Neutrophil (primary cell): ENCODE results near the gene AMPD3.
A peak's percentile ranks its signal among the peaks of the same experiment; 100 is the strongest.

Experiments used
- H3K27ac ChIP-seq: fragments of 200-600 bp; sonication (generic); 2 replicates; pipeline ENCODE4 v1.5.1; 2016; ENCODE audit warnings: mild to moderate bottlenecking, moderate library complexity
- H3K27me3 ChIP-seq: fragments of 200-600 bp; sonication (generic); 2 replicates; pipeline ENCODE4 v1.6.0; 2016; ENCODE audit warnings: mild to moderate bottlenecking
- H3K36me3 ChIP-seq: fragments of 200-600 bp; sonication (generic); 2 replicates; pipeline ENCODE4 v1.5.1; 2017
- H3K4me1 ChIP-seq, 2 experiments: fragments of 200-600 bp in 1 of 2; sonication (generic) in 1 of 2; 1 replicate in 1 of 2; 2 replicates in 1 of 2; pipeline versions ENCODE4 v1.5.1 to v1.6.1; 2013 to 2016; ENCODE audit warnings: low read depth in 1 of 2, low read length in 1 of 2, mild to moderate bottlenecking in 1 of 2, moderate library complexity in 1 of 2; ENCODE audit not compliant: control insufficient read depth in 1 of 2, insufficient read depth in 1 of 2
- H3K4me3 ChIP-seq, 2 experiments: fragments of 200-600 bp in 1 of 2; sonication (generic) in 1 of 2; 1 replicate in 1 of 2; 2 replicates in 1 of 2; pipeline ENCODE4 v1.5.1; 2013 to 2016; ENCODE audit warnings: low read depth in 1 of 2, low read length in 1 of 2, mild to moderate bottlenecking in 1 of 2, moderate library complexity in 1 of 2
- H3K9me3 ChIP-seq: fragments of 200-600 bp; sonication (generic); 2 replicates; pipeline ENCODE4 v1.5.1; 2016
- TF ChIP-seq, protein P1 (sequence below): fragments of 200-600 bp; sonication (generic); IDR thresholded peaks from 2 replicates; pipeline ENCODE4 v1.5.1; 2016; ENCODE audit warnings: antibody characterized with exemption

The AMPD3 gene

GRCh38 chr11:10438458-10438857, 16.6 kb upstream of the AMPD3 start:
- H3K36me3 ChIP-seq = no peaks in the 10 kb centered on the region
- TF ChIP-seq, protein P1, sequence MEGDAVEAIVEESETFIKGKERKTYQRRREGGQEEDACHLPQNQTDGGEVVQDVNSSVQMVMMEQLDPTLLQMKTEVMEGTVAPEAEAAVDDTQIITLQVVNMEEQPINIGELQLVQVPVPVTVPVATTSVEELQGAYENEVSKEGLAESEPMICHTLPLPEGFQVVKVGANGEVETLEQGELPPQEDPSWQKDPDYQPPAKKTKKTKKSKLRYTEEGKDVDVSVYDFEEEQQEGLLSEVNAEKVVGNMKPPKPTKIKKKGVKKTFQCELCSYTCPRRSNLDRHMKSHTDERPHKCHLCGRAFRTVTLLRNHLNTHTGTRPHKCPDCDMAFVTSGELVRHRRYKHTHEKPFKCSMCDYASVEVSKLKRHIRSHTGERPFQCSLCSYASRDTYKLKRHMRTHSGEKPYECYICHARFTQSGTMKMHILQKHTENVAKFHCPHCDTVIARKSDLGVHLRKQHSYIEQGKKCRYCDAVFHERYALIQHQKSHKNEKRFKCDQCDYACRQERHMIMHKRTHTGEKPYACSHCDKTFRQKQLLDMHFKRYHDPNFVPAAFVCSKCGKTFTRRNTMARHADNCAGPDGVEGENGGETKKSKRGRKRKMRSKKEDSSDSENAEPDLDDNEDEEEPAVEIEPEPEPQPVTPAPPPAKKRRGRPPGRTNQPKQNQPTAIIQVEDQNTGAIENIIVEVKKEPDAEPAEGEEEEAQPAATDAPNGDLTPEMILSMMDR = no peak

DNA sequence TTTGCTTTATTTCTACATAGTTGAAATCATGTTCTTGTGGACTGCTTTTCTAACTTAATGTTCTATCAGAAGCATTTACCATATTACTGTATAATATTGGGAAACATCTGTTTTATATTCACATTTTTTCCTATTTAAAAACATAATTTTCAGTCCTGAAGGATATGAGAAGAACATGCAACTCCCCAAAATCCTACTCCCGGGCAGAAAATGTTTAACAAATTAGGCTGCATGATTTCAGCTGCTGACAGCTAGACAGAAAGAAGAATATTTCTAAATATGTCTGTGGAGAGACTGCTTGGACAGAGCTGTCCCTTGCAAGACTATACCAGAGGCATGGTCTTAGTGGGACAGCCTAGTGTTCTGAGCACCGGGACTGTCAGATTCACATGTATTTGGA, 15.7 kb upstream of the AMPD3 start:
- no peaks in the 10 kb centered on the region for H3K9me3 ChIP-seq
- no peak overlapping the region for H3K4me3 ChIP-seq
- H3K27ac ChIP-seq = no peak overlapping the region
- no peaks in the 10 kb centered on the region for H3K27me3 ChIP-seq
- peaks cover 53 to 59% of the 10 kb centered on the region in 2 experiments for H3K4me1 ChIP-seq
- no peaks in the 10 kb centered on the region for H3K36me3 ChIP-seq
- TF ChIP-seq, protein P1 = no peak

More at GRCh38 chr11:10438458-10438857, 16.6 kb upstream of the AMPD3 start:
- no peak overlapping the region for H3K4me3 ChIP-seq
- H3K9me3 ChIP-seq = no peaks in the 10 kb centered on the region
- H3K4me1 ChIP-seq = peaks cover 50 to 59% of the 10 kb centered on the region in 2 experiments
- no peak overlapping the region for H3K27ac ChIP-seq
- H3K27me3 ChIP-seq = no peaks in the 10 kb centered on the region

DNA sequence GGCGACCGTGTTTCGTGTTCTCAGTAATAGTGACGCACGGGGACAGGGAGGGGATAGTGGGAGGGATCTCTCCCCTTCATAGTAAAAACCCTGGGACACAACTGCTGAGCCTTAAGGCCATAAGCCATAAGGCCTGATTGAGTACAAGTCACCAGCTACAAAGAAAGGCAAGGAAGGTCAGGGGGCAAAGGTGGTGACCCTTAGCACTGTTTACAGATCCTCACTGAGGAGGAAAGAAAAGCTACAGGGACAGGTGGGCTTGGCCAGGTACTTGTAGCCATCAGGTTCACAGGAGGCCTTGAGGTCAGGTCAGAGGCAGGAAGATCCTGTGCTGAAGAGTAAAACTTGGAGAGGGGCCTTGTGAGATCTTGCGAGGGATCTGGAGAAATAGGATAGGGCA, 15.1 kb upstream of the AMPD3 start:
- H3K36me3 ChIP-seq = no peaks in the 10 kb centered on the region
- no peak overlapping the region for H3K27ac ChIP-seq
- H3K9me3 ChIP-seq = no peaks in the 10 kb centered on the region
- no peaks in the 10 kb centered on the region for H3K27me3 ChIP-seq
- peaks cover 53 to 55% of the 10 kb centered on the region in 2 experiments for H3K4me1 ChIP-seq
- H3K4me3 ChIP-seq = no peak overlapping the region
- TF ChIP-seq, protein P1 = no peak

- Histone ChIP-seq H3K9me3 (no peaks in the 10 kb centered on the region), H3K27ac (no peak overlapping the region), H3K36me3 (no peaks in the 10 kb centered on the region), H3K27me3 (no peaks in the 10 kb centered on the region), H3K4me1 (peaks cover 49 to 50% of the 10 kb centered on the region in 2 experiments), H3K4me3 (no peak overlapping the region)
- TF ChIP-seq, protein P1 = no peak
These were observed 14.7 kb upstream of the AMPD3 start for GRCh38 chr11:10440401-10440800.

DNA sequence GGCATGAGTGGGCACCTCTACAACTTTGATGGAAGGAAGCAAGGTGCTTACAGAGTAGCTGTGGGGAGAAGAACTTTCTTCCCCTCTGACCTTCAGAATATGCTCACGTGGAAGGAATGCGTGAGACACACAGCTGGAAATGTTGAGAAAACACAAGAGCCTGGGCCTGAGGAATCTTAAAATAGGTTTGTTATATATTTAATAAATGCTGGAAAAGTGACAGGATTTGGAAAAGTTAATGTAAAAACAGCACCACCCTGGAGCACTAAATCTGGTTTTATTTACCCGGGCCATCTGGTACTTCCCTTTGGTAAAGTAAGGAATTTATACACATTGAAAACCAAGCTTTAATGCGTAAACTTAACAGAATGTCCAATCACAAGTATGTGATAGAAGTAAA, 14.0 kb upstream of the AMPD3 start:
- H3K9me3 ChIP-seq = no peaks in the 10 kb centered on the region
- H3K4me1 ChIP-seq = peaks cover 42 to 43% of the 10 kb centered on the region in 2 experiments
- no peaks in the 10 kb centered on the region for H3K27me3 ChIP-seq
- peak overlapping the region; percentile 54 for H3K27ac ChIP-seq
- TF ChIP-seq, protein P1 = no peak
- no peaks in the 10 kb centered on the region for H3K36me3 ChIP-seq
- H3K4me3 ChIP-seq = no peak overlapping the region
